ENCODE measurements around the gene STARD5. TPM values are rescaled to one million over a fixed set of nuclear protein-coding genes. Genes with fewer than 3 reads are reported as not detected.

The STARD5 gene
- total RNA-seq, 1 experiment from 2014 or later, result 2.3 TPM

DNA sequence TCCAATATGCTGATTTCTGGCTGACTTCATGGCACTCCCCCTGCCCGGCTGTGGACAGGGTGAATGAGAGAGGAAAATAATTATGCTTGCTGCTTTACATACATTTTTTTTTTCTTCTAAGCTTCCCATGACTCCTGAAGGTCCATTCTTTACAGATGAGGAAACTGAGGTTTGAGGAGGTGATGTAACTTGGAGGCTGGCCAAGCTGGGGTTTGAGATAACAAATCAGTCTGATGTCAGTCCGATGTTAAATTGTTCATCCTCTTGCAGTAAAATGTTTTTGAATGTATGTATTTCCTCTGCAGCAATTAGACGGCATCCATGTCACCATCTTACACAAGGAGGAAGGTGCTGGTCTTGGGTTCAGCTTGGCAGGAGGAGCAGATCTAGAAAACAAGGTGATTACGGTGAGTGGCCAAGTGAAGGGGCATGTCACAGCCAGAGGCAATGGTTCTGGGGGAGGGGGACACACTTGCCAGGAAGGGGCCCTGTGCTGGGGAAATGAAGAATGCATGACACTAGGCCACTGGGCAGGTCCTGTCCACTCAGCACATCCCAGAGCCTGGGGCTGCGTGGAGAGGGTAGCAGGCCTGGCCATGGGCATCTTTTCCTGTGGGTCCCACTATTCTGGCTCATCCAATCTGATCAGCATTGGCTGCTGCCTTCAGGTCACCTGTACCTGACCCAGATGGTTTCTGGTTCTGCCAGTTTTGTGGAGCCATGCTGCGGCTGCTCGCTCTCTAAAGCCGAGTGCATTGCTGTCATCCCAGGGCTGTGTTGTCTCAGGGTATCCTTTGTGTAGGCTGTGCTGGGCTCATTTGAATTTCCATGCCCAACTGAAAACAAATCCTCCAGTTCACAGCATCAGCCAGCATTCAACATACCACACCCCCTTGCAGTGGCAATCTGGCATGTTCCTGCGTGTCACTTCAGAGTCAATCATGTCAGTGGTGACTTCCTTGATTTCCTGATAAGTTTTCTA is 20.4 kb downstream of the STARD5 start:
- H3K4me2 ChIP-seq (ENCODE audit: insufficient read depth, insufficient read length, low read length), result no peak overlapping the region

More for the DNA sequence above, 20.4 kb downstream of the STARD5 start:
- Histone ChIP-seq H3K4ac (ENCODE audit: low read depth, low read length) (no peak overlapping the region), H2BK120ac (ENCODE audit: low read depth, low read length, poor library complexity, severe bottlenecking) (no peak overlapping the region), H3K79me2 (ENCODE audit: insufficient read depth, low read length) (no peaks in the 10 kb centered on the region), H2BK20ac (ENCODE audit: low read depth, low read length, poor library complexity, severe bottlenecking) (no peak overlapping the region), H2BK12ac (ENCODE audit: insufficient read length, low read depth, low read length) (no peak overlapping the region), H3K18ac (ENCODE audit: insufficient read length, low read depth, low read length) (no peak overlapping the region), H3K9ac (ENCODE audit: extremely low read depth, insufficient read length, low read length) (no peak overlapping the region), H4K5ac (ENCODE audit: insufficient read length, low read depth, low read length) (no peak overlapping the region), H3K27me3 (ENCODE audit: insufficient read depth, low read length) (no peaks in the 10 kb centered on the region), H3T11ph (ENCODE audit: low read length) (no peak overlapping the region), H4K20me1 (ENCODE audit: control insufficient read depth, insufficient read depth, insufficient read length) (no peaks in the 10 kb centered on the region), H3K9me3 (ENCODE audit: control insufficient read depth, low read depth, low read length) (no peaks in the 10 kb centered on the region), H2BK15ac (ENCODE audit: low read depth, low read length) (no peak overlapping the region), H3K14ac (ENCODE audit: insufficient read depth, low read length) (no peak overlapping the region), H2BK5ac (ENCODE audit: insufficient read length, low read length) (no peak overlapping the region), H2AK5ac (ENCODE audit: insufficient read length, low read length) (no peak overlapping the region), H4K91ac (ENCODE audit: insufficient read length, low read depth, low read length) (no peak overlapping the region), H4K8ac (replicated peaks; ENCODE audit: insufficient read length, low read depth, low read length) (no peak overlapping the region), H2AFZ (ENCODE audit: low read length) (no peak overlapping the region), H3K23me2 (ENCODE audit: insufficient read length, low read depth, low read length, poor library complexity, severe bottlenecking) (no peaks in the 10 kb centered on the region), H3K56ac (ENCODE audit: insufficient read length, low read depth, low read length) (no peak overlapping the region), H3K27ac (ENCODE audit: insufficient read length, low read depth, low read length) (no peak overlapping the region), H3K4me1 (ENCODE audit: insufficient read depth, low read length) (peaks cover 4% of the 10 kb centered on the region; the same call in 1 of the 2 replicates), H3K79me1 (ENCODE audit: insufficient read depth, low read depth, low read length, poor library complexity, severe bottlenecking) (no peaks in the 10 kb centered on the region), H3K23ac (ENCODE audit: insufficient read length, low read depth, low read length) (no peak overlapping the region)
- peaks cover 31 to 33% of the 10 kb centered on the region in 2 experiments for H3K4me1 Mint-ChIP-seq
- DNase-seq, result no peak
- WGBS (ENCODE audit: extremely low coverage, insufficient read length, low lambda C conversion rate), result no CpG with 5 or more reads among the region's 9 CpGs
- TF ChIP-seq, protein P1, sequence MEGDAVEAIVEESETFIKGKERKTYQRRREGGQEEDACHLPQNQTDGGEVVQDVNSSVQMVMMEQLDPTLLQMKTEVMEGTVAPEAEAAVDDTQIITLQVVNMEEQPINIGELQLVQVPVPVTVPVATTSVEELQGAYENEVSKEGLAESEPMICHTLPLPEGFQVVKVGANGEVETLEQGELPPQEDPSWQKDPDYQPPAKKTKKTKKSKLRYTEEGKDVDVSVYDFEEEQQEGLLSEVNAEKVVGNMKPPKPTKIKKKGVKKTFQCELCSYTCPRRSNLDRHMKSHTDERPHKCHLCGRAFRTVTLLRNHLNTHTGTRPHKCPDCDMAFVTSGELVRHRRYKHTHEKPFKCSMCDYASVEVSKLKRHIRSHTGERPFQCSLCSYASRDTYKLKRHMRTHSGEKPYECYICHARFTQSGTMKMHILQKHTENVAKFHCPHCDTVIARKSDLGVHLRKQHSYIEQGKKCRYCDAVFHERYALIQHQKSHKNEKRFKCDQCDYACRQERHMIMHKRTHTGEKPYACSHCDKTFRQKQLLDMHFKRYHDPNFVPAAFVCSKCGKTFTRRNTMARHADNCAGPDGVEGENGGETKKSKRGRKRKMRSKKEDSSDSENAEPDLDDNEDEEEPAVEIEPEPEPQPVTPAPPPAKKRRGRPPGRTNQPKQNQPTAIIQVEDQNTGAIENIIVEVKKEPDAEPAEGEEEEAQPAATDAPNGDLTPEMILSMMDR (conservative IDR thresholded peaks at IDR 0.05), result no peak
- H3K27ac Mint-ChIP-seq, result peak overlapping the region in 1 of 3 experiments; percentile 45; a peak in 2 of 7 replicates
- H3K36me3 Mint-ChIP-seq (ENCODE audit: insufficient read depth in 1 of 3, low read depth in 3 of 3), result peaks cover 0 to 2% (median 0%) of the 10 kb centered on the region in 3 experiments; a peak in 1 of 7 replicates
- H3K4me3 Mint-ChIP-seq, result peak overlapping the region in 1 of 2 experiments; percentile 54; a peak in 2 of 5 replicates
- no peaks in the 10 kb centered on the region for H3K9me3 Mint-ChIP-seq
- peaks cover 2% of the 10 kb centered on the region for H3K27me3 Mint-ChIP-seq (ENCODE audit: low read depth)
